HG03432 (cell line): ENCODE results near the gene KCNIP4.
A peak's percentile ranks its signal among the peaks of the same experiment; 100 is the strongest.
"Not testable (repeated sequence)": the region's sequence is repeated elsewhere in the genome, so short reads cannot be mapped to it uniquely, and the experiment has no call there.

Experiments
- ATAC-seq: cut with Tn5 transposase; IDR thresholded peaks from one replicate; pipeline ENCODE4 v1.9.1; 2021; ENCODE audit warnings: mild to moderate bottlenecking, moderate library complexity; ENCODE audit not compliant: unreplicated experiment

KCNIP4 gene

DNA sequence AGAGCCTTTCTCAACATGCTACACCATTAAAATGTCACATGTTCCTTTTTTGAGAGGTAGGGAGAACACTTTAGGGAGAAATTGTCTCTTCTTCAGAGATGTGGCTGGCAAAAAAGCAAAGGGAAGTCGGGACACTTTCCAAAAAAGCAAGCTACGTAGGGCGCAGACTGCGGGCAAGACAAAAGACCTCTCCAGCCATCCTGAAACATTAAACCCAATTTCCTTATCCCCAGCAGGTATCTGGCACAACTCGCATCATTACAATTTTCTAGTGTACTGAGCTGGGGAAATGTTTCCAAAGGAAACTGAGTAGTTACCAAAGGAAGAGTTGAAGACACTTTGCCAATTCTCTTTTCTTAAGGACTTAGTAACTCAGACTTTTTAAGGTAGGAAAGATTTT, 1132.3 kb downstream of the KCNIP4 start:
- no peak for ATAC-seq

DNA sequence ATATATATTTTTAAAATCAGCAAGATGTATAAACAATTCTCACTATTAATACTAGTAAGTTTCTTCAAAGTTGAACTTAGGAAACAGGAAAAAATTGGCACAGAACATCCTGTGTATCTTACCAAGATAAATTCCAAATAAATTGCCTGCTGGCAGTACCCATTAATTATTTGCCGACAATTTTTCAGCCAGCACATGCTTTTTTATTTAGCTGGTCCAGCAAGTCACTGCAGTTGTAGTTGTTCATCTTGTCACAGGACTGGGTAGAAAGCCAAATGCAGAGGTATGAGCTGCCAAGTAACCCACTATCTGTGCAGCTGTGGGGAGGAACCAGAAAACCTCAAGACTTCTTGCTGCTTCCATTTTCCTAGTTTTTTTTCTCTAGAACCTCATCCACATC, 1134.9 kb downstream of the KCNIP4 start:
- ATAC-seq, result no peak

GRCh38 chr4:20809812-20810211, 1138.8 kb downstream of the KCNIP4 start:
- no peak for ATAC-seq

DNA sequence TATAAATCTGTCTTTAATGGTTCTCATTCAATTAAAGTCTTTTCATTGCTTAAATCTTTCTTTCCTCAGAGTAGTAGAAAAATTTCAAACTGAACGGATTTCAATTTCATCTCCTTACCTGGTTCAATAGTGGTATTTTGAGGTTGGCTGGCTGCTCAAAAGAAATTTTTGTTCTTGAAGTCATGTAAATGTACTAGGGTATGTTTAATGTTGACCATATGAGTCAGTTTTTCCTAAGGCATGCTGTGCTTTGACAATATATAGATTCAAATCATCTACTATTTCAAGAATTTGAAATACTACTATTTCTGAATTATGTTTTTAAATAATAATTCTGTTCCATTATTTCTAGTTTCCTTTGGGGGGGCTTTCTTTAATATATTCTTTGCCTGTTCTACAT, 1142.9 kb downstream of the KCNIP4 start:
- no peak for ATAC-seq

GRCh38 chr4:20787940-20788665, 1160.5 kb downstream of the KCNIP4 start:
- ATAC-seq, result no peak

DNA sequence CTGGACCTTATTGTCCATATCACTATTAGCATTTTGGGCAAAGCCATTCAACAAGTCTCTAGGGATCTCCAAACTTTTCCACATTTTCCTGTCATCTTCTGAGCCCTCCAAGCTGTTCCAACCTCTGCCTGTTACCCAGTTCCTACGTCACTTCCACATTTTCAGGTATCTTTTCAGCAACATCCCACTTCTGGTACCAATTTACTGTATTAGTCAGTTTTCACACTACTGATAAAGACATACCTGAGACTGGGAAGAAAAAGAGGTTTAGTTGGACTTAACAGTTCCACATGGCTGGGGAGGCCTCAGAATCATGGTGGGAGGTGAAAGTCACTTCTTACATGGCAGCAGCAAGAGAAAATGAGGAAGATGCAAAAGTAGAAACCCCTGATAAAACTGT, 1165.4 kb downstream of the KCNIP4 start:
- ATAC-seq, result not testable (repeated sequence)

- ATAC-seq, result no peak
These were observed 1169.7 kb downstream of the KCNIP4 start for GRCh38 chr4:20778896-20779295.

GRCh38 chr4:20773144-20773997, 1175.2 kb downstream of the KCNIP4 start:
- ATAC-seq, result peak; percentile 90

- ATAC-seq, result no peak
These were observed 1184.1 kb downstream of the KCNIP4 start for GRCh38 chr4:20764366-20764992.

- ATAC-seq, result no peak
These were observed 1186.7 kb downstream of the KCNIP4 start for GRCh38 chr4:20761826-20762225.

DNA sequence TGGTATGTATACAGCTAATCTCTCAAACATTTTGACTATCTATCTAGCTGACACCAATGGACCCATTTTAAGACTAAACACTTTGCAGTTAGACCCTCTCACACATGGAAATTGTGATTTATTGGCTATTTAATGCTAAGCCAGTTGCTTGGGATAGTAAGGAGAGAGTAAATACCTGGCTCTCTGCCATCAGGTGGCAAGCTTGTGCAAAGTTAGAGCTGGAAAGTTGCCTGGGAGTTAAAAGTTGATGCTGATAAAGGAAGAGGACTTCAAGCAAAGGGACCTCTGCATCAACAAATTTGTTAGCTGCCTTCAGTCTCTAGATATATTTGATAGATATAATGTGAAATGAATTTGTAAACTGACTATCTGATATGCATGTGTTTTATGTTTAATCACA, 1187.2 kb downstream of the KCNIP4 start:
- no peak for ATAC-seq

DNA sequence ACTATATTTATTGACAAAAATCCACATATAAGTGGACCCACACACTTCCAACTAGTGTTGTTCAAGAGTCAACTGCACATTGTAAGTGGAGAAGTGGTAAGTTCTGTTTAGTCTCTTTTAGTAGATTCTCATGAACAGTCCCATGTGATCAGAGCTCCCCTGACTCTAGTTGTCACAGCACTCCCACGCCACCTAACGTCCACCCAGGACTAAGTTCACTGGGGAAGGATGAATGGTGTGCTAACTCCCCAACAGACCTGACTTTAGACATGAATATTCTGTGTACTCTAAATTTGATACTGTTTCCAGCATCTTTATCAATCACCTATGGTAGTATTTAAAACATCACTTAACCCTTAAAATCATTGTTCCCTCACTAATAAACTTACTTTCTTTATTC, 1188.5 kb downstream of the KCNIP4 start:
- no peak for ATAC-seq

DNA sequence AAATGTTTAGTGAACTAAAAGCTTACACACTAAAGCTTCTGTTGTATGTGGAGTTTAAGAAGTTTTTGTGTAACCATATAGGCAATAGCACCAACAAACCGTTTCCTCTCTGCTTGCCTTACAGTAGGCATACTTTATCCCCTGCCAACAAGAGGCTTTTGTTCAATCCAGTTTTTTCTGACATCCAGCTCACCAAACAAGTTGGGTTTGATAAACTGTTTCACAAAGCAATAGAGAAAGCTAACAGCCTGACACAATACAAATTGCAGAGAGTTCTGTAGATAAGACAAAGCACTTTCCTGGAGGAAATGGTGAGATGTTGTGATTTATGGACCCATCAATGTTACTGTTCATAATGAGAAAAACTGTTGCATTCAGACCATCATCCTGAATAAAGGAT, 1194.5 kb downstream of the KCNIP4 start:
- no peak for ATAC-seq

GRCh38 chr4:20752641-20753040, 1195.9 kb downstream of the KCNIP4 start:
- ATAC-seq, result no peak

GRCh38 chr4:20746000-20746399, 1202.6 kb downstream of the KCNIP4 start:
- ATAC-seq, result not testable (repeated sequence)

DNA sequence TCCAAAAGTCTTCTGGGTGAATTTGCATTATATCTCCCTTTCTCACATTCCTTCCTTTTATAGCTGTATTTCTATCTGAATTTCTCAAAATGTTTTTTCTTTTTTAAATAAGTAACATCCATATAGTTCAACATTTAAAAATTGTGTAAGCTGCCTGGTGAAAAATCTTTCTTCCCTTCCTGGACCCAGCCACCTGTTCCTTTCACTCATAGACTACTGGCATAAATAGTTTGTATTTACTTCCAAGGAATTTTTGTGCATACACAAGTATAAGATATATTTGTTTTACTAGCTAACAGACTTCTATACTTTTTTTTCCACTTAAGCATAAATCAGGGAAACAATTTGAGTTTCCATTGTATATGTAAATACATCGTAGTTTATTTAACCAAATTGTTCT, 1212.6 kb downstream of the KCNIP4 start:
- no peak for ATAC-seq

DNA sequence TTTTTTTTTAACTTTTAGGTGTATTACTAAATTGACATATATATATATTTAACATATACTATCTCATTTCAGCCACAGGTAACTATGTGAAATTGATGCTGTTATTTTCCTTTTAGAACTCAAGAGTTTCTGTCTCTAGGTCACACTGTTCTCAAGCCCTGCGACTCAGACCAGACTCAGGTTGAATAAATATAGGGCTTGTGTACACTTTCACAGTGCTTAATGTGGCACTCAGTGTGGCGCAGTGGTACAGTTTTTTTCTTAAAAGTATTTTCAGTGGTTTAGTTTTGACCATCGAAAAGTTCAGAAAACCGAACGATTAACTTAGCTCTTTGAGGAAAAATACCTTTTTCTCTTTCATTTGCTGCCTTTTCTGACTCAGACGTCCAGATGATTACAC, 1223.7 kb downstream of the KCNIP4 start:
- no peak for ATAC-seq

GRCh38 chr4:20723463-20723862, 1225.1 kb downstream of the KCNIP4 start:
- no peak for ATAC-seq

GRCh38 chr4:20723019-20723418, 1225.6 kb downstream of the KCNIP4 start:
- no peak for ATAC-seq

- ATAC-seq, result no peak
These were observed 1237.2 kb downstream of the KCNIP4 start for GRCh38 chr4:20711335-20711734.

GRCh38 chr4:20700007-20700761, 1248.4 kb downstream of the KCNIP4 start, which contains the start of gene PACRGL:
Gene PACRGL (plus strand): TSS chr4:20700458. CDS start chr4:20704482, 4,024 bp downstream.
- peak; percentile 100 for ATAC-seq
